Measurements from ENCODE around the gene ZNF354B.
A peak's percentile ranks its signal among the peaks of the same experiment; 100 is the strongest.

GRCh38 chr5:178859625-178860521 is at the start of gene ZNF354B:
- TF ChIP-seq POLR2A (IDR thresholded peaks at IDR 0.05) (no peak), CTCF (IDR thresholded peaks at IDR 0.05) (peak in 1 of 3 experiments; percentile 12)

Data from testis (tissue), 2 donors.